HG03066 (cell line): Measurements from ENCODE around the gene COL5A3.
"Not testable (repeated sequence)": the region's sequence is repeated elsewhere in the genome, so short reads cannot be mapped to it uniquely, and the experiment has no call there.

Experiments used
- ATAC-seq: cut with Tn5 transposase; IDR thresholded peaks from one replicate; pipeline ENCODE4 v1.9.1; 2021; ENCODE audit warnings: low read depth; ENCODE audit not compliant: unreplicated experiment

The COL5A3 gene

GRCh38 chr19:10010247-10010691 lies at the start of gene COL5A3:
Gene COL5A3, minus strand, starts transcription at chr19:10010504. Its CDS starts 119 bp downstream, at chr19:10010385.
- no peak for ATAC-seq

- ATAC-seq: no peak
Observed at GRCh38 chr19:10052602-10053360, 42.5 kb upstream of the COL5A3 start.

- no peak for ATAC-seq
Observed at GRCh38 chr19:10049626-10050025, 39.3 kb upstream of the COL5A3 start.

GRCh38 chr19:10045371-10045770 lies 35.1 kb upstream of the COL5A3 start:
- no peak for ATAC-seq

GRCh38 chr19:10044390-10044789 lies 34.1 kb upstream of the COL5A3 start:
- ATAC-seq: no peak

- no peak for ATAC-seq
Observed at GRCh38 chr19:10043286-10043927, 33.1 kb upstream of the COL5A3 start.

- no peak for ATAC-seq
Observed at GRCh38 chr19:10037809-10038208, 27.5 kb upstream of the COL5A3 start.

GRCh38 chr19:10037367-10037766 lies 27.1 kb upstream of the COL5A3 start:
- no peak for ATAC-seq

- ATAC-seq: no peak
Observed at GRCh38 chr19:10036601-10037071, 26.3 kb upstream of the COL5A3 start.

- ATAC-seq: no peak
Observed at GRCh38 chr19:10033614-10034013, 23.3 kb upstream of the COL5A3 start.

GRCh38 chr19:10027158-10027997 lies 17.1 kb upstream of the COL5A3 start:
- ATAC-seq: no peak

GRCh38 chr19:10026744-10027143 lies 16.4 kb upstream of the COL5A3 start:
- ATAC-seq: no peak

GRCh38 chr19:10023096-10023495 lies 12.8 kb upstream of the COL5A3 start:
- ATAC-seq: not testable (repeated sequence)

- ATAC-seq: no peak
Observed at GRCh38 chr19:10021863-10022262, 11.6 kb upstream of the COL5A3 start.

GRCh38 chr19:10021446-10021845 lies 11.1 kb upstream of the COL5A3 start:
- ATAC-seq: no peak

GRCh38 chr19:10020851-10021250 lies 10.5 kb upstream of the COL5A3 start:
- no peak for ATAC-seq

- no peak for ATAC-seq
Observed at GRCh38 chr19:10019246-10019645, 8.9 kb upstream of the COL5A3 start.

GRCh38 chr19:10018786-10019185 lies 8.5 kb upstream of the COL5A3 start:
- no peak for ATAC-seq

GRCh38 chr19:10018263-10018662 lies 8.0 kb upstream of the COL5A3 start:
- no peak for ATAC-seq

- no peak for ATAC-seq
Observed at GRCh38 chr19:10013834-10014618, 3.7 kb upstream of the COL5A3 start.
